ENCODE data around the gene SLC24A4.

DNA sequence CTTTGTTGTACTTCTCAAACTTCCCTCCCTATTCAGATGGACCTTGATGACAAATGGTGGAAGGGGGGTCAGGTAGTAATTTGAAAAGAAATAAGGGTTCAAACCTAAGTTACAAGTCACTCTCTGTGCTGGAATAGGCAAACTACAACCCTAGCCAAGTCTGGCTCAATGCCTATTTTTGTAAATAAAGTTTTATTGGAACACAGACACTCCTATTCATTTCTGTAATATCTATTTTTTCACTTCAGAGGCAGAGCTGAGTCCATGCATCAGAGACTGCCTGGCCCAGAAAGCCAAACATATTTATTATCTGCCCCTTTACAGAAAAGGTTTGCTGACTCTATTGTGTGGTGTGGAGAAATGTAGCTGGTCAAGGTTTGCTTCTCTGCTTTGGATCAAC lies 112.2 kb downstream of the SLC24A4 start:
- TF ChIP-seq, protein P1, sequence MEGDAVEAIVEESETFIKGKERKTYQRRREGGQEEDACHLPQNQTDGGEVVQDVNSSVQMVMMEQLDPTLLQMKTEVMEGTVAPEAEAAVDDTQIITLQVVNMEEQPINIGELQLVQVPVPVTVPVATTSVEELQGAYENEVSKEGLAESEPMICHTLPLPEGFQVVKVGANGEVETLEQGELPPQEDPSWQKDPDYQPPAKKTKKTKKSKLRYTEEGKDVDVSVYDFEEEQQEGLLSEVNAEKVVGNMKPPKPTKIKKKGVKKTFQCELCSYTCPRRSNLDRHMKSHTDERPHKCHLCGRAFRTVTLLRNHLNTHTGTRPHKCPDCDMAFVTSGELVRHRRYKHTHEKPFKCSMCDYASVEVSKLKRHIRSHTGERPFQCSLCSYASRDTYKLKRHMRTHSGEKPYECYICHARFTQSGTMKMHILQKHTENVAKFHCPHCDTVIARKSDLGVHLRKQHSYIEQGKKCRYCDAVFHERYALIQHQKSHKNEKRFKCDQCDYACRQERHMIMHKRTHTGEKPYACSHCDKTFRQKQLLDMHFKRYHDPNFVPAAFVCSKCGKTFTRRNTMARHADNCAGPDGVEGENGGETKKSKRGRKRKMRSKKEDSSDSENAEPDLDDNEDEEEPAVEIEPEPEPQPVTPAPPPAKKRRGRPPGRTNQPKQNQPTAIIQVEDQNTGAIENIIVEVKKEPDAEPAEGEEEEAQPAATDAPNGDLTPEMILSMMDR (conservative IDR thresholded peaks at IDR 0.05; ENCODE audit: low read depth, low read length) = no peak
- no peak for TF ChIP-seq POLR2A (IDR thresholded peaks at IDR 0.05; ENCODE audit: low read depth, low read length)
- TF ChIP-seq MAFK (IDR thresholded peaks at IDR 0.05; ENCODE audit: low read depth, low read length) = no peak
- no peak for TF ChIP-seq BHLHE40 (IDR thresholded peaks at IDR 0.05; ENCODE audit: low read depth, low read length)
- TF ChIP-seq, protein P2, sequence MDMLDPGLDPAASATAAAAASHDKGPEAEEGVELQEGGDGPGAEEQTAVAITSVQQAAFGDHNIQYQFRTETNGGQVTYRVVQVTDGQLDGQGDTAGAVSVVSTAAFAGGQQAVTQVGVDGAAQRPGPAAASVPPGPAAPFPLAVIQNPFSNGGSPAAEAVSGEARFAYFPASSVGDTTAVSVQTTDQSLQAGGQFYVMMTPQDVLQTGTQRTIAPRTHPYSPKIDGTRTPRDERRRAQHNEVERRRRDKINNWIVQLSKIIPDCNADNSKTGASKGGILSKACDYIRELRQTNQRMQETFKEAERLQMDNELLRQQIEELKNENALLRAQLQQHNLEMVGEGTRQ (IDR thresholded peaks at IDR 0.05; ENCODE audit: low read depth, low read length) = no peak
- TF ChIP-seq SMC3 (IDR thresholded peaks at IDR 0.05; ENCODE audit: low read depth, low read length) = no peak
- TF ChIP-seq FOS (IDR thresholded peaks at IDR 0.05; ENCODE audit: low read depth, low read length) = no peak
- no peak for TF ChIP-seq MXI1 (IDR thresholded peaks at IDR 0.05; ENCODE audit: borderline replicate concordance, low read depth, low read length)
- no peak for TF ChIP-seq RFX5 (IDR thresholded peaks at IDR 0.05; ENCODE audit: low read depth, low read length)
- TF ChIP-seq, protein P3, sequence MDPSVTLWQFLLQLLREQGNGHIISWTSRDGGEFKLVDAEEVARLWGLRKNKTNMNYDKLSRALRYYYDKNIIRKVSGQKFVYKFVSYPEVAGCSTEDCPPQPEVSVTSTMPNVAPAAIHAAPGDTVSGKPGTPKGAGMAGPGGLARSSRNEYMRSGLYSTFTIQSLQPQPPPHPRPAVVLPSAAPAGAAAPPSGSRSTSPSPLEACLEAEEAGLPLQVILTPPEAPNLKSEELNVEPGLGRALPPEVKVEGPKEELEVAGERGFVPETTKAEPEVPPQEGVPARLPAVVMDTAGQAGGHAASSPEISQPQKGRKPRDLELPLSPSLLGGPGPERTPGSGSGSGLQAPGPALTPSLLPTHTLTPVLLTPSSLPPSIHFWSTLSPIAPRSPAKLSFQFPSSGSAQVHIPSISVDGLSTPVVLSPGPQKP (IDR thresholded peaks at IDR 0.05; ENCODE audit: borderline replicate concordance, low read depth, low read length) = no peak
- TF ChIP-seq MAZ (IDR thresholded peaks at IDR 0.05; ENCODE audit: borderline replicate concordance, low read depth, low read length) = no peak
- no peak for TF ChIP-seq RAD21 (IDR thresholded peaks at IDR 0.05; ENCODE audit: low read length)

All from IMR-90 (cell line).